C4-2B (cell line): ENCODE results near the gene PDE5A.

Experiments used
- H3K27ac ChIP-seq: fragments of 450-650 bp; 2 replicates; pipeline ENCODE4 v1.5.1; 2017
- ZFX ChIP-seq: fragments of 450-650 bp; IDR thresholded peaks from 2 replicates; pipeline ENCODE4 v1.6.1; 2017
- TF ChIP-seq, protein P1 (sequence below): fragments of 450-650 bp; conservative IDR thresholded peaks from 2 replicates; pipeline ENCODE4 v1.5.1; 2017; ENCODE audit warnings: mild to moderate bottlenecking

Gene PDE5A

DNA sequence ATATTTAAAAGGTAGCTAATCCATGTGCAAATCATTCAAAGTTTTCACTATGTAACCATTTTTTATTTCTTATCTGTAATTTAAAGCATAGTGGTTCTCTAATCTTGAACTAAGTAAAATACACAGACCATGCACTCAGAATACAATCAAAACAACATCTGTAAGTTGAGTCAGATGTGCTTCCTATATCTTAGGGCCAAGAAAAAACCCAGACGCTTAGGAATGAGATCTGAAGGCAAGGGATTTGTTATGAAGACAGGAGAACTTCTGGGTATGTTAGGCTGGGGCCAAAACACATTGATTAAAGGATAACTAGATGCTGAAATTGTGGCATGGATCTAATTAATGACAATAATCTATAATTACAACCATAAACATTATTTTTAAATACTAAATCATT is 120.3 kb downstream of the PDE5A start:
- H3K27ac ChIP-seq = no peak overlapping the region
- TF ChIP-seq ZFX = no peak
- TF ChIP-seq, protein P1, sequence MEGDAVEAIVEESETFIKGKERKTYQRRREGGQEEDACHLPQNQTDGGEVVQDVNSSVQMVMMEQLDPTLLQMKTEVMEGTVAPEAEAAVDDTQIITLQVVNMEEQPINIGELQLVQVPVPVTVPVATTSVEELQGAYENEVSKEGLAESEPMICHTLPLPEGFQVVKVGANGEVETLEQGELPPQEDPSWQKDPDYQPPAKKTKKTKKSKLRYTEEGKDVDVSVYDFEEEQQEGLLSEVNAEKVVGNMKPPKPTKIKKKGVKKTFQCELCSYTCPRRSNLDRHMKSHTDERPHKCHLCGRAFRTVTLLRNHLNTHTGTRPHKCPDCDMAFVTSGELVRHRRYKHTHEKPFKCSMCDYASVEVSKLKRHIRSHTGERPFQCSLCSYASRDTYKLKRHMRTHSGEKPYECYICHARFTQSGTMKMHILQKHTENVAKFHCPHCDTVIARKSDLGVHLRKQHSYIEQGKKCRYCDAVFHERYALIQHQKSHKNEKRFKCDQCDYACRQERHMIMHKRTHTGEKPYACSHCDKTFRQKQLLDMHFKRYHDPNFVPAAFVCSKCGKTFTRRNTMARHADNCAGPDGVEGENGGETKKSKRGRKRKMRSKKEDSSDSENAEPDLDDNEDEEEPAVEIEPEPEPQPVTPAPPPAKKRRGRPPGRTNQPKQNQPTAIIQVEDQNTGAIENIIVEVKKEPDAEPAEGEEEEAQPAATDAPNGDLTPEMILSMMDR = no peak

DNA sequence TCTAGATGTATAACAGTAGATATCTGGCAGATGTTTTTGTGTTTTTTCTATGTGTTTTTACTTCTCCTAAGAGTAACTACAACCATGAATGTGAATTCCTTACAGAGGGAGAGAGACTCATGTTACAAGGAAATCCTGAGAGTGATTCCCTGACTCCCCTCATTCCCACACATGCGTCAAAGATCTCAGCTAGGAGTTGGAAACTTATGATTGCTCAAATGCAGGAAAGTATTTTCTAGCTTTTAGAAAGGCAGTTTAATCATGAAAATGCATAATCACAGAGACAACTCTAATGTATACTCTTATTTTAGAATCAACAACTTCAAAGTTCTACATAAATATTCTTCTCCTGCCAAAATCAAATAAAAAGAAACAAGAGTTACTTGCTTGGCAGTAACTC is 121.8 kb downstream of the PDE5A start:
- H3K27ac ChIP-seq = no peak overlapping the region
- TF ChIP-seq, protein P1 = no peak
- no peak for TF ChIP-seq ZFX

DNA sequence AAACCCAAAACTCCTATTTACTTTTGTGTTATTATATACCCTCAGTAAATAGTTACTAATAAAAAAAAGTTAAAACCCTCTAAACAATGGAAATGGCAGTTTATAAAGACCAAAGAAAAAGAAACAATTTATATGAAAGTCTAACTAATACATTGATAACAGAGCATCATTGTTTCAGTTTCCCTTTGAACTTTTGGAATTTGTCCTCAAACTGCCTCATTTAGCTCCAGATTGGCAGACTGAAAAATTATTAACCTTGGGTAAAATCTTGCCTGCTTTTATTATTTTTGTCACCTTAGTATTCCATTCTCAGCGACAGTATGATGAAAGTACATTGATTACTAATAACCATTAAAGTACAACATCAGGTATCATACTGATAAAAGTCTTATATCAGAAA is 124.0 kb downstream of the PDE5A start:
- TF ChIP-seq, protein P1 = no peak
- TF ChIP-seq ZFX = no peak
- no peak overlapping the region for H3K27ac ChIP-seq

DNA sequence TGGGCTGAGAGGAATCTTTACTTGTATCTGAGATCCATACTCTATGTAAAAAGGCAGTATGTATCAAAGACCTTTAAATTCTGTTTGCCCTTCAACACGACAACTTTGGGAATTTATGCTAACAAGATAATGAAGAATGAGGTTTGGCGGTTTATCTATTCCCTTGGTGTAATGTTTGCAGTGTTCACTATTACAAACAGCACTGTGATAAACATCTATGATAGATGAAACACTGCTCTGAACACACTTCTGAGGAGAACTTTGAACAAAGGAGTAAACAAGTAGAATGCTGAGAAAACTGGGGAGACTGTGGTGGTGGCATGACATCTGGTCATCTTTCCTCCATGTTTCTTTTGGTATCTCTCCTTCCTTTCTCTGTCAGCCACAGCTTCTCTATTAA is 126.9 kb downstream of the PDE5A start:
- TF ChIP-seq, protein P1 = no peak
- H3K27ac ChIP-seq = no peak overlapping the region

DNA sequence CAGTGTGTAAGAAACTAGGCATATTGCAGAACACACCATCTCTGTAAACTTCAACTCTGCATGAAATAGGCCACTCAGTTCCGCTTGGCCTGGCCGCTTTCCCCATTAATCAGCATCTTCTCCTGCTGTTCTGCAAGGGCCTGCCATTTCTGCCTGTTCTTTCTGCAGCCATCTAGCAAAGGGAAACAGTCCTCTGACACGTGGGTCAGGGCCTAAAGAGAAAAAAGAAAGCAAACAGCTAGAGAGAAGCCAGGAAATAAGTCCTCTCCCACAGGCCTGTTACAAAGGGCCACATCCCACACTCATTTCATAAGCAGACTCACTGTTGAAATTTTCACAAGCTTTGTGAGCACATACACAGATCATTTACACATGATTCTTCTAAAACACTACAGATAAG is 130.1 kb downstream of the PDE5A start:
- no peak for TF ChIP-seq ZFX
- TF ChIP-seq, protein P1 = no peak
- H3K27ac ChIP-seq = no peak overlapping the region

DNA sequence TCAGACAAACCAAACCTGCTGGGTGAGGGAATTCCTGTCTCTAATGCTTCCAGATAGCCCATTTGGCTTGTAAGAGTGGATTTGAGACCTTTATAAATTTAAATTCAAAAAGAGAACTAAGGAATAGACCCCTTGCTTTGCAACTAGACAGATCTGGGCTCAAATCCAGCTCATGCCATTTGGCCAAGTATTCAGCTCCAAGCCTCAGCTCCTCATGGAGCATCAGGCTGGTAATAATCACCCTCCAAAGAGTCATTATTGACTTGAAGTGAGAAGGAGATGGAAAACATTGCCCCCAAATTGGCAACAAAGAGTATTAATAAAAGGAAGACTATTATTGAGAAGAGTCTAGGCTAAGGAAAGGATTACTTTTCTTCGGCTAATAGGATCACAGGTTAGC is 134.7 kb downstream of the PDE5A start:
- no peak for TF ChIP-seq ZFX
- TF ChIP-seq, protein P1 = no peak
- no peak overlapping the region for H3K27ac ChIP-seq

DNA sequence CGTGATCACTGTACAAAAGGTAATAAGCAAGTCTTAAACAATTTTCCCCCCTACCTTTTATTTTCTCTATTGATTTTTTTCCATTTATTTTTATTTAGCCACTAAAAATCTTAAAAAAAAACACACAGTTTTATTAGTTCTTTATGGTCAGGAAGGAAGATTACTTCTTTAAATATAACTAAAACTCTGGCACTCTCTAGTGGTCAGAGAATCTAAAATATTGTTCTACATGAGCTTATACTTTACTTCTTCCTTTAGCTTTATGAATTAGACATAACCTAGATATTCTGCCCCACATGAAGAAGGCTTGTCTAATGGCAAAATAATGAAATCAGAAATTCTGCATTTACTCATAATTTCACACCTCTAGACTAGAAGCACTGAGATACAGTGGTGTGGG is 135.2 kb downstream of the PDE5A start:
- no peak overlapping the region for H3K27ac ChIP-seq
- TF ChIP-seq, protein P1 = peak; percentile 21; the same call in 1 of the 2 replicates
- no peak for TF ChIP-seq ZFX
